UCSD-AML1 (cell line): ENCODE results near the gene FAM234B.
"Not testable (repeated sequence)": the region's sequence is repeated elsewhere in the genome, so short reads cannot be mapped to it uniquely, and the experiment has no call there.

Experiments
- DNase-seq: peaks from one replicate; lab custom pipeline; 2025; ENCODE audit not compliant: unreplicated experiment; lab: John Stamatoyannopoulos, UW

The FAM234B gene

DNA sequence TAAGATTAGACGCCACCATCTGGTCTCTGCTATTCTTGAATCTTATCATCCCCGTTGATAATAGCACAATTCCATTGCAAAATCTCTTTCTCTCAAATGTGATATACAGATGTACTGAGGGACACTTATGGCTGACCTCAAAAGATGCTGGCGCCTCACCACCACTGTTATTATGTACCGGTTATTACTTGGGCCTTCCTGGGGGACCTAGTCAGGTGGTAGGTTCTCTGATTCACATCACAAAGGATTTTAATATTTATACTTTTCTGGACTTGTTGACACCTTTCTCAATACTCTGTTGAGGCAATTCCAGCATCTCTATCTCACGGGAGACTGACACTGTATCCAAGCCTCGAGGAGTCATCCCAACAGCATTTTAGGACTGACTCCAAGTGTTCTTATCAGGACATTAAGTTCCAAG lies 21.3 kb upstream of the FAM234B start:
- DNase-seq, result no peak

DNA sequence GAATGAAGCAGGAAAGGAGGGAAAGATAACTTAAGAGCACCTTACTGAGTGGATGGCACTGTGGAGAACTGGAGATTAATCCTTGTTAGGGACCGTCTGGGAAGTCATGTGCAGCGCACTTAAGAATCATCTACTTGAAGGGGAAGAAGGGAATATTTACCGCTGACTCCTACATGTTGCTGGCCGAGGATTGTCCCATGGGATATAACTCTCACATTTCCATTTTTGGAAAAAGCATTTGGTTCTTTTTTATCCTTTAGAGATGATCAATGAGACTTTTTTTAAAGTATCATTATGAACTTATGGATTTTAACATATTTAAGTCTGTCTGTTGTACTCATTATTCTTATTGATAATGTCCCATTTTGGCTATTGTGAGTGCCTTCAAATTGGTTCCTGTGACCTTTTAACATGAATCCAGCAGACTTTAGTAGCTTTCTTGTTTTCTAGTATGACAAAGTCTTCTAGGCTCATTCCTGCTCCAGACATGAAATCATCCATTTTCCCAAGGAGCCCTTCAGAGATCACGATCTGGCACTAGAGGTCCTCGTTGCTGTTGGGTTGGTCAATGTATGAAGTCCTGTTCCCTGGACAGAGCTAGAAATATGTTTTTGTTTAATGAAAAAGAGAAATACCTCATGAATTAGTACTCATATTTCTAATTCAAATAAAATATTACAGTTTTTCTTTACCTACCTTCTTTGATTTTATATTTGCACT lies 20.2 kb upstream of the FAM234B start:
- DNase-seq, result no peak

DNA sequence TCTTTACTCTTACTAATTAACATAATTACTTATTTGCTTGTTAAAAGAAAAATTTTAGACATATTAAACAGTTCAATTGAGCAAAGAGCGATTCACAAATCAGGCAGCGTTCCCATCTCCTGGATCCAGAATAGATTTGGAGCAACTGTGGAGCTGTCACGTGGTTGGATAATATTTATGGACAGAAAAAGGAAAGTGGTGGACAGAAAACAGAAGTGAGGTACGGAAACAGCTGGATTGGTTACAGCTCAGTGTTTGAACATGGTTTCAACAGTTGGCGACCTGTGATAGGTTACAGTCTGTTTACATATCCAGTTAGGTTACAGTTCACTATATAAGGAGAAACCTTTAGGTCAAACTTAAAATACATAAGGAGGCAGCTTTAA lies 19.7 kb upstream of the FAM234B start:
- DNase-seq, result no peak

DNA sequence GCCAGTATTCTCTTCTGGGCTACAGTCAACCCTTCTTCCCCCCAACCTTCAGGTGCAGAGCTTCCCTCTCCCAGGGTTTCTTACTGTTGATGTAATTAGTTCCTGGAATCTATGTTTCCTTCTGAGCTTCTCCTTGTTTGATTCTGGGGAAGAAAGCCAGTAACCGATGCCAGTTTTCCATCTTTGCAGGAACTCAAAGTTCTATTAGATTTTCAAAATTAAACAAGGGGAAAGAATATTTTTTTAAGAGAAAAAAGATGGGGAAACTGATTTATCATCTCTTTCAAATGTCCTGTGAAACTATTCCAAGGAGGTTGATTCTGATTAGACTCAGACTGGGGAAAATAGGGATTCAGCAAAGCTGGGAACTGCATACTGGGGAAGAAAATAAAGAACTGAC lies 17.9 kb upstream of the FAM234B start:
- no peak for DNase-seq

DNA sequence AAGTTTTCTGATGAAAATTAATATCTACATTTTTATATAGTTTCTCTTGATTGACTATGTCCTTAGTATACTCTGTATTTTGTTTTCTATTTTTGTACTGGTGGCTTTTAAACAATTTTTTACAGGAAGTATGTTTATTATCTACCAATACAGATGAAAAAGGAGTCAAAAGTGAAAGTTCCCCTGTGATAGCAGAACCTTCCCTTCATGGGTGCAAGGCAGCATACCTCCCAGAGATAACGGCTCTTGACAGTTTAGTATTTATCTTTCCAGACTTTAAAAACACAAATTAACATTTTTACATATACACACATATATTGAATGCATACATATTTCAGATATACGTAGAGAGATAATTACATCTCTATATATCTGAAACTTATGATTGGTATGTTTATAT lies 17.1 kb upstream of the FAM234B start:
- no peak for DNase-seq

DNA sequence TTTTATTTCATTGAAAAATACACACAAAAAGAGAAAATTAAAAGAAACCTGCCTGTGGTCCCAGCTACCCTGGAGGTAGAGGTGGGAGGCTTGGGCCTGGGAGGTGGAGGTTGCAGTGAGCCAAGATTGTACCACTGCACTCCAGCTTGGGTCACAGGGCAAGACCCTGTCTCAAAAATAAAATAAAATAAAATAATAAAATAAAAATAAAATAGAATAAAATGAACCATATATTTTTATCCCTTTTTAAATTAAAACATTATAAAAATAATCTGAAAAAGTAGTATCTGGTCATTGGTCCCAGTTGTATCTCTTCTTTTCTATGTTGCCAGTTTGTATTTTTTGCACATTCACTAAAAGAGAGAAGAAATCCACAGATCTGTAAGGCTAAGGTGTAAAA lies 16.7 kb upstream of the FAM234B start:
- DNase-seq, result no peak

DNA sequence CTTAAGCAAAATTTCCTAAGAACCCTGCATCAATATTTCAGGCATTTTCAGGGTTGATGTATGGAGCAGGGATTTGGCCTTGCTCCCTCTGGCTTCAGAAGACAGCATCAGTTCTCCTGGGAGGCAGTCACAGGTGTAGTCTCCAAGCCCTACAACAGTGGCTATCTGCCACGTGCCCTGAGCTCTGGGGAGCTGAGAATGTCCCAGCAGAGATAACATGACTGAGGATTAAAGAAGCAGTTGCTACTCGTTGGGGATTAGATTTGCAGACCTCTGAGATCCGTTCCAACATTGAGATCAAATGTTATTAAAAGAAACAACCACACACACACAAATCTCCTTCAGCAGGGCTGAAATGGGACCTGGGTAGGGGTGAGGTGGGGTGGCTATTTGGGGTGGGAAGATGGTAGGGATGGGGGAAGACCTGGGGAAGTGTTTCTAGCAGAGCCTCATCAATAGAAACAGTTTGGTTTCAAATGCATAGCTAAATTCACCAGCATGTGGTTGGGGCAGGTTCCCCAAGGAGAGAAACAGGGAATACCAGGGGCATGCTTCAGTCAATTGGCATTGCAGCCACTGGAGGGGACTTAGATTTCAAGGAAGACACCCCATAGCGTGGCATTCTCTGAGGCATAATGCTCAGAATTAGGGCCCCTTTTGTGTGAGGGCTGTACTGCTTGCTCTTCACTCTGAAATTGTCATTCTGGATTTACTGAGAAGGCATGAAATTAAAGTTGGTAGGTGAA lies 15.2 kb upstream of the FAM234B start:
- no peak for DNase-seq

DNA sequence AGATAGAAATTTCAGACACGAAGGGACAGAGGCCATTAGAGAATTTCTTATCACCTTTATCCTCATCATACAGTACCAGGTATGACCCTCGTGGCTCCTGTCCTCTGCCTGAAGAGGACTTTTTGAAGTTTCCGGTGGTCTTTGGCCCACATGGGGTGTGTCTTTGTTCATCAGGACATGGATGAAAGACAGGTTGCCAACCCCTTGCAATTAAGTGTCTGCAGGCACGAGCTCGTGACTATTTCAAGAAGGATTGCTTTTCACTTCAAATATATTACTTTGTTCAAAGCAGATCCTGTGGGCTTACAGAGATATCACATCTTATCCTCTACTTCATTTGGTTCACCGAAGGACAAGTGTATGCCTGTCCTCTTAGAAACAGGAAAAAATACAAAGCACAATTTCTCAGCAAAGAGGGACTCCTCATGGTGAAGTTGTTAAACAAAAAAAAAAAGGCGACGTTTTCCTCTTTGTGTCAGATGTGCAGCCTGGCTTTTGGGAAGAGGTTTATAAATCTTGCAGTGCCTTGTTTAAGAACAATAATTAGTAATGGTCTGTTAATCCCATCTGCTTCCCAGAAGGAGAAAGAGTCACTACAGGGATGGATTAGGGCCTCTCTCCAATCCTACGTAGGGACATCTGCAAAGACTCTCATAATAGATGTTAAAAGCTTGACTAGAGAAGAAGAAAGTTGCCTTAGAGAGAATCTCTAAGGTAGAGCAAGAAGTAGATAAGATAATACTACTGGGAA lies 13.5 kb upstream of the FAM234B start:
- DNase-seq, result no peak

DNA sequence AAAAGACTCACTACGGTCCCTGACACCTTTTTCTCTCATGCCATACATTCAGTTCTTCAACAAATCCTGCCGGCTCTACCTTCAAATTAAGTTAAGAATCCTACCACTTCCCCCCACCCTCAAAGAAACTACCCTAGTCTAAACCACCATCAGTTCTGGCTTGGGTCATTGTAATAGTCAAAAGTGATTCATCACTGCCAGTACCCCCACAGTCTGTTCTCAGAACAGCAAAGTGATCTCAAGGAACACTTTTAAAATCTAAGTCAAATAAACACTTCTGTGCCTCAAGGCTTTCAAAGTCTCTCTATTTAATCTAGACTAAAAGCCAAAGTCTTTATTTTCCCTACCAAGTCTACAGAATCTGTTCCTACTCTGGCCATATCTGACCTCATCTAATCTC lies 12.0 kb upstream of the FAM234B start:
- no peak for DNase-seq

DNA sequence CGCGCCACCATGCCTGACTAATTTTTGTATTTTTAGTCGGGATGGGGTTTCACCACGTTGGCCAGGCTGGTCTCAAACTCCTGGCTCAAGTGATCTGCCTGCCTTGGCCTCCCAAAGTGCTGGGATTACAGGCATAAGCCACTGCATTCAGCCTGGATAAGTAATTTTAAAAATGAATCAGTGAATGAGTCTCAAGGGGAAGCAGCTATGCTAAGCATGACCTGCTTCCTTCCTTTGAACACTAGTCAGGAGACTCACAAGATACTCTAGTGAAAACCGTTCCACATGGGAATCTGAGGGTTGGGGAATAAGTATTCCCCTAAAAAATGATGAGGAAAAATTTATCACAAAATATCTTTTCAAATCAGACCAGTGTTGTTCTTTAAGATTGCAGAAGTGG lies 10.7 kb upstream of the FAM234B start:
- no peak for DNase-seq

DNA sequence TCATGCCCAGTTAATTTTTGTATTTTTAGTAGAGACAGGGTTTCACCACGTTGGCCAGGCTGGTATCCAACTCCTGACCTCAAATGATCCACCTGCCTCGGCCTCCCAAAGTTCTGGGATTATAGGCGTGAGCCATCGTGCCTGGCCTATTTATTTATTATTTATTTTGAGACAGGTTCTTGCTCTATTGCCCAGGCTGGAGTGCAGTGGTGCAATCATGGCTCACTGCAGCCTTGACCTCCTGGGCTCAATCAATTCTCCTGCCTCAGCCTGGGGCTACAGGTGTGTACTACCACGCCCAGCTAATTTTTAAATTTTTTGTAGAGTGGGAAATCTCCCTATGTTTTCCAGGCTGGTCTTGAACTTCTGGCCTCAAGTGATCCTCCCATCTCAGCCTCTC lies 8.8 kb upstream of the FAM234B start:
- DNase-seq, result not testable (repeated sequence)

DNA sequence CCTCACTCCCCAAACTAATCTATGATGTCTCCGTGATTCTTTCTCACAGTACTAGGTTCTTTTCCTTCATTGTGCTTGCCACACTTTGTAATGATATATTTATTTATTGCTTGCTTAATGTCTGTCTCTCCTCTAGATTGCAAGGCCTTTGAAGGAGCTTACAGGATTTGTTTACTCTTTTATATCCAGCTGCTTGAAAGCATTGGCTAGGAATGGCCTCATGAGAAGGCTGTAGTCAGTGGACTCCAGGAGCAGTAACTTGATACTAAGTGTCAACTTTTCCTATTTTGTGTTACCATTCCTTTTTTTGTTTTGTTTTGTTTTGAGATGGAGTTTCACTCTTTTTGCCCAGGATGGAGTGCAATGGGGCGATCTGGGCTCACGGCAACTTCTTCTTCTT lies 7.3 kb upstream of the FAM234B start:
- DNase-seq, result no peak

DNA sequence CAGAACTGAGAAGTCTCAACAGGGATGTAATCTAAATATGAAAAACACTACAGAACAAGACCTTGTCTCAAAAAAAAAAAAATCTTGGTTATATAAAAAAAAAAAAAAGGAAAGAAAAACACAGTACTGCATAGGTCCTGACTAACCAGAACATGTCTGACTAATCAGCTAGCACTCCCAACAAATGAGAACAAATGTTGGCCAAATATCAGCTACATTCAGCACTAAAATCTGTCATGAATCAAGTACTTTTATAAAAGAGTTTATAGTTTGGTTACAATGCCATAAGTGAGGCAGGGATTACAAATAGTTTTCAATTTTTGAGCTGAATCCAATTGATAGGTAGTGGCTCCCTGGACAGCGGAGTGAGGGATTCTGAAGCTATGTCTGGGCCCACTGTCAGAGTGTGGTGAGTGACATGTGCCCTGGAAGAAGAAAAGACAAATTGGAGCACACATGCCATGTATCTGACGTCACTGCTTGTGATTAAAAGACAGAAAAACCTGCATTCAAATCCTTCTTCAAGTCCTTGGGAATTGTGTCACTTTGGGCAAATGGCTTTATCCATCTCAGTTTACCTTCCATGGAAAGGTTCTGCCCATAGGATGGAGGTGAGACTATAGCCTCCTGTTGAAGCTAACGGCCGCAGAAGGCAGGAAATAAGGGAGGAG lies 5.6 kb upstream of the FAM234B start:
- DNase-seq, result no peak

DNA sequence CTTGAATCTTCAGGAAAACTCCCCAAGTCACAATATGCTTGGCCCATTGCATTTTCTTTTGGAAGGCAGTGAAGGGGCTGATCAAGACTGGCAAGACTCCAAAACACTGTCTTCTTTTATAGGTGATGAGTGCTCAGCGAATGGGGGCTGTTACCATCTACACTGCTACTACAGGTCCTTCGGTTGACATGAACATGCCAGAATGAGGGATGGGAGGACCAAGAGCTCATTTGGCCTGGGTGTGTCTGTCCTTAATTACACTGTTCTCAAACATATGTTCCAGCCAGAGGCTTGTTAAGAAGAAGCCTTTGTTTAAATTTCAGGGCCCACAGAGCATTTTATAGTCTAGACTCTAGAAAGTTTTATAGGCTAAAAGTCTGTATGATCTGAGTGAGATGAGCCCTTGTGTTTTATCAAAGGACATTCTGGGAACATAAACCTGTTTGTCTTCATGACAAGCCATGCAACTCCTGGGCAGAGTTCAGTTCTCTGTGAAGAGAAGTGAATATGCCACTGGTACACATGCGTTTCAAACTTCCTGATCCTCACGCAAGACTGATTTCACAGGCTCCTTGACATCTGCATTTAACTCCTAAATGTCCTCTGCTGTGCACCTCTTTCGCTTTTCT lies 4.7 kb upstream of the FAM234B start:
- no peak for DNase-seq

DNA sequence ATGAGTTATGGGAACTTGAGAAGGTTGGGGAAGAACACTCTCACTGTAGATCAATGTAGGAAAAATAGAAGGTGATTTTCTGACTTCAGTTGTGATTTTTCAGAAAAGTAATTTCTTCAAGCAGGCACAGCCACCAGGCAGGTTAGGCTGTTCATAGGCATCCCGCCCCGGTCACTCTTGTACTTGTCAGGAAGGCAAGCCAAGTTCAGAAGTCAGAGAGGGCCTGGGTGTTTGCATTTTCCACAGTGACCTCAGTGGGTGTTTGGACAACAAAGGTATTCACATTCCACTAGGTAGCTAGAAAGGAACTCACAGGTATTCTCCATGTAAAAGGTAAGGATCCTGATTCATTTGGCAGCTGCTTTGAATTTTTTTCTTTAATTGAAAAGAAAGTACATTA lies 3.0 kb upstream of the FAM234B start:
- no peak for DNase-seq

DNA sequence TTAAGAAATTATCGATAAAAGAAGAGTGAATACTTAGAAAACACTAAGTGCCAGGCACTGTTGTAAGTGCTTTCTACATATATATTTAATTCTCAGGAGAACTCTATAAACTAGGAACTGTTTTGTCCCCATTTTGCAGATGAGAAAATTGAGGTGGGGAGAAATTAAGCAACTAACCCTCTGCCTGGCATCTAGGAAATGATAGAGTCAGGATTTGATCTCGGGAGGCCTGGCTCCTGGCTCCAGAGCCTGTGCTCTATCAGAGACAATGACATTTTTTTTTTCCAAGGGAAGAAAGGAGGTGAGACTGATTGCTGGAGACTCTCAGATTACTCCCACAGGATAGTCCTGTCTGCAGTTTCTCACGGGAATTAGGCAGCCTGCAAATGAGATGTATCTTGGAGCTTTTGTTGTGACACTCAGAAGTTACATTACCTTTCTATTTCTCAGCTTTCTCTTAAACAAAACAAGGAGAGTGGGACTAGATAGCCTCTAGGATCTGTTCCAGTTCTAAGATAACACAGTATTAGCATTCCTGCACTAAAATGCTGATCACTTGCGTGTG lies 1.4 kb upstream of the FAM234B start:
- no peak for DNase-seq

DNA sequence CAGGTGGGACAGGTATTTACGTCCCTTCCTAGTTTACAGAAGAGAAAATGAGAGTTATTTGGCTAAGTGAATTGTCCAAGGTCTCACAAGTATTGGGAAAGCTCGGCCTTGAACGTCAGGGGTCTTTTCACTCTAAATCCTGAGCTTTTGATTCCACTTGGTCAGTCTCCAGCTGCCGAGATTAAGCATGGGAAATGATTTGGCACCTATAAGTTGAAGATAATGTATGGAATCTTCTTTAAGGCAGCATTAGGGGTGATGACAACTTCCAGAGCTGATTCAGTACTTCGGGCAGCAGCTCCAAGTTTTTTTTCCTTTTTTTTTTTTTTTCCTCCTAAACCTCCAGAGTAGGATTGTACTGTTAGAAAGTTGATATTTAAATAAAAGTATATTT lies 722 bp downstream of the FAM234B start:
- DNase-seq, result no peak

DNA sequence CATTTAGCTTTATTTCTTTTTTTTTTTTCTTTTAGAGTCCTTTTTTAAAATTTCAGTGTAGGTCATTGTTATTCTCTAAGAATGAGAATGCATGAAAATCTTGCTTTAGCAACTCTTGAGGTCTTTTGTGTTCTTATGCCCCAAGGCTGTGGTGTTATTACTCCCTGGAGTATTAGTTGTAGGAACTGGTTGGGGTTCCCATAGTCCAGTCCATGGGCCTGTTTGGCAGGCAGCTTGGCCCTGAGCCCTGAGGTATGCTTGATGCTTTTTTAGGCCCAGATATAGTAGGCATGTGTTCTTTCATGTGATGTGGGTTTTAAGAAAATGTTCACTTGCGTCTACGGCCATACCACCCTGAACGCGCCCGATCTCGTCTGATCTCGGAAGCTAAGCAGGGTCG lies 1.6 kb downstream of the FAM234B start:
- DNase-seq, result no peak

DNA sequence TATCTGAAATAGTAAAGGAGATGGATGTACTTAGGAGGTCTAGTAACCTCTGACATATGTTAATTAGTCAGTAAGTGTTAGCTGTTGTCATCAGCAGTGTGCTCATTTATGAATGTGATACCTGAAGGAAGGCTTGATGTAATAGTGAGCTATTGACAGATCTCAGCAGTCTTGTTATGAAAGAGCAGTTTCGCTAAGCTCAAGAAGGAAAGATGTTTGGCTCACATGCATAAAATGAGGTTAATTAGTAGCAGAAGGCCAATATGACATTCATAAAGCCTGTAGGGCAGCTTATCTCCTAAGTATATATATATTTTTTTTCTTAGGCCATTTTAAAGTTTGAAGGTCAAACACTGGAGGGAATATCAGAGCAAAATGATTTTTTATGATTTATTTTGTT lies 2.8 kb downstream of the FAM234B start:
- no peak for DNase-seq

DNA sequence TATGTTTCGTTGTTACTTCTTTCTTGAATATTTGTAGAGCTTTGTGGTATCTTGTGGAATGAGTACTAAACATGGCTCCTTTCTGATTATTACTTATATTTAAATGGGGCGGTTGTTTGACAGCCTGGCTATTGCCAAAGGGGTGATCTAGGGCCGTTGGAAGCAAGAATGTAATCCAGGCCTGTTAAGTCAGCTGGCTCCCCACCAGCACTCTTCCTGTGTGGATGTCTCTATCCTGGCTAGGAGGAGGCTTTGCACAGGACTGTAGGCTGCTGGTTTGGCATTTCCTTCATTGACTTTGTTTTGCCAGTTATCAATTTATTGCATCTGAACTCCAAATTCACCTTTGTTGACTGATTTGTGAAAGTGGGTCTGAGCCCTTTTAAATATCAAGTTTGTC lies 5.6 kb downstream of the FAM234B start:
- DNase-seq, result no peak

DNA sequence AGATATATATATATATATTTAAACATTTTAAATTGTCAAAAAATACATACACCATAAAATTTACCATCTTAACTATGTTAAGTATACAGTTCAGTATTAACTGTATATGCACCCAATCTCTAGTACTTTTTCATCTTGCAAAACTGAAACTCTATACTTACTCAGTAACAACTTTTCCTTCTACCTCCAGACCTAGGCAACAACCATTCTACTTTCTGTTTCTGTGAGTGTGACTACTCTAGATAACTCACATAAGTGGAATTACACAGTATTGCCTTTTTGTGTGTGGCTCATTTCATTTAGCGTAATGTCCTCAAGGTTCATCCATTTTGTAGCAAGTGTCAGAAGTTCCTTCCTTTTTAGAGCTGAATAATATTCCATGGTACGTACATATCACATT lies 8.2 kb downstream of the FAM234B start:
- DNase-seq, result no peak
